ENCODE data around the gene DENND1B.

Gene DENND1B

GRCh38 chr1:197559244-197559643 lies 216.0 kb downstream of the DENND1B start:
- ChIA-PET CTCF (interaction anchor here (0.5 kb wide), 1 partner anchor 71 kb away, joined by 3 read pairs; no protein-coding TSS in a partner anchor), POLR2A (no interaction called here)
- H3K27ac ChIP-seq (ENCODE audit: extremely low read depth, low read depth, low read length) = no peak overlapping the region

GRCh38 chr1:197557302-197557701 lies 218.0 kb downstream of the DENND1B start:
- Histone ChIP-seq H3K4me3 (ENCODE audit: low read depth, low read length) (no peak overlapping the region), H3K36me3 (ENCODE audit: control insufficient read depth in 2 of 2, insufficient read depth in 1 of 2, low read length in 2 of 2) (no peaks in the 10 kb centered on the region), H3K4me1 (ENCODE audit: control insufficient read depth, insufficient read depth, low read length) (no peaks in the 10 kb centered on the region), H3K27ac (ENCODE audit: extremely low read depth, low read depth, low read length) (no peak overlapping the region), H3K9me3 (ENCODE audit: control insufficient read depth, insufficient read depth, low read depth, low read length) (no peaks in the 10 kb centered on the region)
- CTCF ChIA-PET = no interaction called here
- TF ChIP-seq GLIS2 (tag by site-specific recombination; IDR thresholded peaks at IDR 0.05) (no peak), ZNF366 (tag by site-specific recombination; conservative IDR thresholded peaks at IDR 0.05) (no peak), MZF1 (tag by site-specific recombination; IDR thresholded peaks at IDR 0.05; ENCODE audit: borderline replicate concordance) (no peak), ZNF311 (tag by site-specific recombination; IDR thresholded peaks at IDR 0.05; ENCODE audit: borderline replicate concordance) (no peak), ZNF184 (tag by site-specific recombination; IDR thresholded peaks at IDR 0.05) (no peak), ZNF596 (tag by site-specific recombination; IDR thresholded peaks at IDR 0.05) (no peak), ZNF121 (tag by site-specific recombination; IDR thresholded peaks at IDR 0.05) (no peak), ZFHX2 (tag by site-specific recombination; conservative IDR thresholded peaks at IDR 0.05) (no peak), ZBTB44 (tag by site-specific recombination; IDR thresholded peaks at IDR 0.05) (no peak), ZNF2 (tag by site-specific recombination; IDR thresholded peaks at IDR 0.05) (no peak), ZNF610 (tag by site-specific recombination; IDR thresholded peaks at IDR 0.05; ENCODE audit: borderline replicate concordance) (no peak), ZBTB21 (tag by site-specific recombination; IDR thresholded peaks at IDR 0.05) (no peak)
- TF ChIP-seq, protein P1, sequence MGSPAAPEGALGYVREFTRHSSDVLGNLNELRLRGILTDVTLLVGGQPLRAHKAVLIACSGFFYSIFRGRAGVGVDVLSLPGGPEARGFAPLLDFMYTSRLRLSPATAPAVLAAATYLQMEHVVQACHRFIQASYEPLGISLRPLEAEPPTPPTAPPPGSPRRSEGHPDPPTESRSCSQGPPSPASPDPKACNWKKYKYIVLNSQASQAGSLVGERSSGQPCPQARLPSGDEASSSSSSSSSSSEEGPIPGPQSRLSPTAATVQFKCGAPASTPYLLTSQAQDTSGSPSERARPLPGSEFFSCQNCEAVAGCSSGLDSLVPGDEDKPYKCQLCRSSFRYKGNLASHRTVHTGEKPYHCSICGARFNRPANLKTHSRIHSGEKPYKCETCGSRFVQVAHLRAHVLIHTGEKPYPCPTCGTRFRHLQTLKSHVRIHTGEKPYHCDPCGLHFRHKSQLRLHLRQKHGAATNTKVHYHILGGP (tag by site-specific recombination; IDR thresholded peaks at IDR 0.05) = no peak
- TF ChIP-seq, protein P2, sequence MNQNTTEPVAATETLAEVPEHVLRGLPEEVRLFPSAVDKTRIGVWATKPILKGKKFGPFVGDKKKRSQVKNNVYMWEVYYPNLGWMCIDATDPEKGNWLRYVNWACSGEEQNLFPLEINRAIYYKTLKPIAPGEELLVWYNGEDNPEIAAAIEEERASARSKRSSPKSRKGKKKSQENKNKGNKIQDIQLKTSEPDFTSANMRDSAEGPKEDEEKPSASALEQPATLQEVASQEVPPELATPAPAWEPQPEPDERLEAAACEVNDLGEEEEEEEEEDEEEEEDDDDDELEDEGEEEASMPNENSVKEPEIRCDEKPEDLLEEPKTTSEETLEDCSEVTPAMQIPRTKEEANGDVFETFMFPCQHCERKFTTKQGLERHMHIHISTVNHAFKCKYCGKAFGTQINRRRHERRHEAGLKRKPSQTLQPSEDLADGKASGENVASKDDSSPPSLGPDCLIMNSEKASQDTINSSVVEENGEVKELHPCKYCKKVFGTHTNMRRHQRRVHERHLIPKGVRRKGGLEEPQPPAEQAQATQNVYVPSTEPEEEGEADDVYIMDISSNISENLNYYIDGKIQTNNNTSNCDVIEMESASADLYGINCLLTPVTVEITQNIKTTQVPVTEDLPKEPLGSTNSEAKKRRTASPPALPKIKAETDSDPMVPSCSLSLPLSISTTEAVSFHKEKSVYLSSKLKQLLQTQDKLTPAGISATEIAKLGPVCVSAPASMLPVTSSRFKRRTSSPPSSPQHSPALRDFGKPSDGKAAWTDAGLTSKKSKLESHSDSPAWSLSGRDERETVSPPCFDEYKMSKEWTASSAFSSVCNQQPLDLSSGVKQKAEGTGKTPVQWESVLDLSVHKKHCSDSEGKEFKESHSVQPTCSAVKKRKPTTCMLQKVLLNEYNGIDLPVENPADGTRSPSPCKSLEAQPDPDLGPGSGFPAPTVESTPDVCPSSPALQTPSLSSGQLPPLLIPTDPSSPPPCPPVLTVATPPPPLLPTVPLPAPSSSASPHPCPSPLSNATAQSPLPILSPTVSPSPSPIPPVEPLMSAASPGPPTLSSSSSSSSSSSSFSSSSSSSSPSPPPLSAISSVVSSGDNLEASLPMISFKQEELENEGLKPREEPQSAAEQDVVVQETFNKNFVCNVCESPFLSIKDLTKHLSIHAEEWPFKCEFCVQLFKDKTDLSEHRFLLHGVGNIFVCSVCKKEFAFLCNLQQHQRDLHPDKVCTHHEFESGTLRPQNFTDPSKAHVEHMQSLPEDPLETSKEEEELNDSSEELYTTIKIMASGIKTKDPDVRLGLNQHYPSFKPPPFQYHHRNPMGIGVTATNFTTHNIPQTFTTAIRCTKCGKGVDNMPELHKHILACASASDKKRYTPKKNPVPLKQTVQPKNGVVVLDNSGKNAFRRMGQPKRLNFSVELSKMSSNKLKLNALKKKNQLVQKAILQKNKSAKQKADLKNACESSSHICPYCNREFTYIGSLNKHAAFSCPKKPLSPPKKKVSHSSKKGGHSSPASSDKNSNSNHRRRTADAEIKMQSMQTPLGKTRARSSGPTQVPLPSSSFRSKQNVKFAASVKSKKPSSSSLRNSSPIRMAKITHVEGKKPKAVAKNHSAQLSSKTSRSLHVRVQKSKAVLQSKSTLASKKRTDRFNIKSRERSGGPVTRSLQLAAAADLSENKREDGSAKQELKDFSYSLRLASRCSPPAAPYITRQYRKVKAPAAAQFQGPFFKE (tag by site-specific recombination; IDR thresholded peaks at IDR 0.05; ENCODE audit: borderline replicate concordance) = no peak
- POLR2A ChIA-PET = no interaction called here

More at GRCh38 chr1:197559244-197559643, 216.0 kb downstream of the DENND1B start:
- no peak overlapping the region for H3K4me3 ChIP-seq (ENCODE audit: low read depth, low read length)
- no peaks in the 10 kb centered on the region for H3K4me1 ChIP-seq (ENCODE audit: control insufficient read depth, insufficient read depth, low read length)
- H3K36me3 ChIP-seq (ENCODE audit: control insufficient read depth in 2 of 2, insufficient read depth in 1 of 2, low read length in 2 of 2) = no peaks in the 10 kb centered on the region
- no peaks in the 10 kb centered on the region for H3K9me3 ChIP-seq (ENCODE audit: control insufficient read depth, insufficient read depth, low read depth, low read length)
- TF ChIP-seq SETDB1 (IDR thresholded peaks at IDR 0.05; ENCODE audit: insufficient read length, low read length) (no peak), ZNF140 (tag by site-specific recombination; IDR thresholded peaks at IDR 0.05) (no peak), ZNF292 (tag by site-specific recombination; IDR thresholded peaks at IDR 0.05; ENCODE audit: borderline replicate concordance, low read depth) (no peak), ZIC2 (tag by site-specific recombination; IDR thresholded peaks at IDR 0.05) (no peak), MEIS1 (CRISPR knock-in tag; IDR thresholded peaks at IDR 0.05; ENCODE audit: borderline replicate concordance) (no peak), ZFP69B (tag by site-specific recombination; IDR thresholded peaks at IDR 0.05) (no peak), ZNF341 (tag by site-specific recombination; IDR thresholded peaks at IDR 0.05; ENCODE audit: low read depth) (no peak), GLI4 (tag by site-specific recombination; IDR thresholded peaks at IDR 0.05) (no peak), ZNF350 (tag by site-specific recombination; IDR thresholded peaks at IDR 0.05) (no peak), ZNF791 (tag by site-specific recombination; IDR thresholded peaks at IDR 0.05) (no peak), HOXC10 (CRISPR knock-in tag; IDR thresholded peaks at IDR 0.05) (no peak), WT1 (tag by site-specific recombination; IDR thresholded peaks at IDR 0.05) (no peak), SCRT2 (tag by site-specific recombination; IDR thresholded peaks at IDR 0.05) (no peak), ZNF701 (tag by site-specific recombination; IDR thresholded peaks at IDR 0.05) (no peak)
- TF ChIP-seq, protein P3, sequence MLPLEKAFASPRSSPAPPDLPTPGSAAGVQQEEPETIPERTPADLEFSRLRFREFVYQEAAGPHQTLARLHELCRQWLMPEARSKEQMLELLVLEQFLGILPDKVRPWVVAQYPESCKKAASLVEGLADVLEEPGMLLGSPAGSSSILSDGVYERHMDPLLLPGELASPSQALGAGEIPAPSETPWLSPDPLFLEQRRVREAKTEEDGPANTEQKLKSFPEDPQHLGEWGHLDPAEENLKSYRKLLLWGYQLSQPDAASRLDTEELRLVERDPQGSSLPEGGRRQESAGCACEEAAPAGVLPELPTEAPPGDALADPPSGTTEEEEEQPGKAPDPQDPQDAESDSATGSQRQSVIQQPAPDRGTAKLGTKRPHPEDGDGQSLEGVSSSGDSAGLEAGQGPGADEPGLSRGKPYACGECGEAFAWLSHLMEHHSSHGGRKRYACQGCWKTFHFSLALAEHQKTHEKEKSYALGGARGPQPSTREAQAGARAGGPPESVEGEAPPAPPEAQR (tag by site-specific recombination; IDR thresholded peaks at IDR 0.05) = no peak
- TF ChIP-seq, protein P4, sequence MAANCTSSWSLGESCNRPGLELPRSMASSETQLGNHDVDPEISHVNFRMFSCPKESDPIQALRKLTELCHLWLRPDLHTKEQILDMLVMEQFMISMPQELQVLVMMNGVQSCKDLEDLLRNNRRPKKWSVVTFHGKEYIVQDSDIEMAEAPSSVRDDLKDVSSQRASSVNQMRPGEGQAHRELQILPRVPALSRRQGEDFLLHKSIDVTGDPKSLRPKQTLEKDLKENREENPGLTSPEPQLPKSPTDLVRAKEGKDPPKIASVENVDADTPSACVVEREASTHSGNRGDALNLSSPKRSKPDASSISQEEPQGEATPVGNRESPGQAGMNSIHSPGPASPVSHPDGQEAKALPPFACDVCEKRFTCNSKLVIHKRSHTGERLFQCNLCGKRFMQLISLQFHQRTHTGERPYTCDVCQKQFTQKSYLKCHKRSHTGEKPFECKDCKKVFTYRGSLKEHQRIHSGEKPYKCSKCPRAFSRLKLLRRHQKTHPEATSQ (tag by site-specific recombination; IDR thresholded peaks at IDR 0.05) = no peak
